Kidney tubule cell (primary cell): Measurements from ENCODE around the gene RAB43.

ENCODE experiments used
- DNase-seq: peaks from one replicate; pipeline ENCODE4 v3.0.0-alpha.2; 2018; ENCODE audit warnings: low spot score

The RAB43 gene

DNA sequence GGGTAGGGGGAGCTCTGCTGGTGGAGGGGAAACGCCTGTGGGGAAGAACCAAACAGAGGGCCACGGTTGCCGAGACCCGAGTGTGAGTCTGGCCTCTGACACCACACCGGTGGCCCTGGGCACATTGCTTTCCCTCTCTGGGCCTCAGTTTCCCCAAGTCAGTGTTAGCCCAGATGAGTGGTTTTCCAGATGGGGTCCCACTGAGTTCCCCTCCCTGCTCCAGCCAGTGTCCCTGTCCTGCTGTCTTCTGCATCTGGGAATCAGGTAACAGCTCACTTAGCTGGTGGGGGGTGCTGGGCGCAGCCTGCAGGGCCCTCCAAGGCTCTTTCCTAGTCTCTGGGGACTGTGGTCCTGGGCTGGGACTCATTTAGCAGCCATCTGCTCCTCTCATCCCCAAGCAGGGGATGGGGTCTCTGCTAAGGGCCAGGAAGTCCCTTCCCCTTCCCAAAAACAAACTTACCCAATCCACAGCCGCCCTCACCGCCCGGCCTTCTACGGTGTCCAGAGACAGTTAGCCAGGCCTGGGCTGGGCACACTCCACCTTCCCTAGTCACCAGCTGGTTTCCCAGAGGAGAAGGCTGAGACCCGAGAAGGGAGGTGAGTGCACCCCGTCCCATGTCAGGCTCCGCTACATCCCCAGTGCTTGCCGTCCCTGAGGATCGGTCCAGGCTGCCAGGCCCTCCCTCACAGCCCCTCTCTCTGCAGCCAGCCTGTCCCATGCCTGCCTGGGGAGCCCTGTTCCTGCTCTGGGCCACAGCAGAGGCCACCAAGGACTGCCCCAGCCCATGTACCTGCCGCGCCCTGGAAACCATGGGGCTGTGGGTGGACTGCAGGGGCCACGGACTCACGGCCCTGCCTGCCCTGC is 60.3 kb downstream of the RAB43 start:
- DNase-seq, result no peak

DNA sequence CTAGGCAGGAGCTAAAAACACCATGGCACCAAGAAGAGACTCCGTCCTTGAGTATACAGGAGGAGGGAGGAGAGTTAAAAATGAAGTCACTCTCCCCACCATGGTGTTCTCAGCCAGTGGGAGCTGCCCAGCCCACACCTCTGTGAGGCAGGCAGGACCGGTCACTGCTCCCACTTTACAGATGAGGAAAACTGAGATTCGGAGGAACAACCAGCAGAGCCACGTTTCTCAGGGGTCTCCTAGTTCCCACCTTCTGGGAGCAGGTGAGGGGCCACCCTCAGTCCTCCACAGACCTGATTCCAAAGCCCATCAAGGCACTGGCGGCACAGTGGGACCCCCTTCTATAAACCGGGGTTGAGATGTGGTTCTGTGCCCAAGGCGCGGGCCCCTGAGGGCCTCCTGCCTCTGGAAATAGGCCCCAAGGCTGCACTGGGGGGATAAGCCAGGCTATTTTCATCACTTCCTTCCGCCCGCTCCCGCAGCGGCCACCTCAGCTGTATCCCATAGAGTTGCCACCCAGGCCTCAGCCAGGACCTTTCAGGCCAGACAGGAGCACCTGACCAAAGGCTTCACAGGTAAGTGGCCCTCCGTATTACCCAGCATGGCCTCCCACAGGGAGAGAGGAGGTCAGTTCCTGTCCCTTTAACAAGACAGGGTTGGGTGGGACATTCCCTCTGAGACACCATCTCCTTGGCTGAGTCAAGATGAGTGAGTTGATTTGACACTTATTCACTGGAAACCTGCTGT is 61.2 kb downstream of the RAB43 start, which contains the start of gene GP9:
TSS of gene GP9 (plus strand) at position 504 of the 747 bp plus-strand sequence. CDS start 961 bp downstream, outside the sequence.
- no peak for DNase-seq

- DNase-seq, result no peak
Observed at GRCh38 chr3:129059311-129059958, 62.2 kb downstream of the RAB43 start.

GRCh38 chr3:129058441-129059200 is 63.0 kb downstream of the RAB43 start:
- DNase-seq, result no peak

DNA sequence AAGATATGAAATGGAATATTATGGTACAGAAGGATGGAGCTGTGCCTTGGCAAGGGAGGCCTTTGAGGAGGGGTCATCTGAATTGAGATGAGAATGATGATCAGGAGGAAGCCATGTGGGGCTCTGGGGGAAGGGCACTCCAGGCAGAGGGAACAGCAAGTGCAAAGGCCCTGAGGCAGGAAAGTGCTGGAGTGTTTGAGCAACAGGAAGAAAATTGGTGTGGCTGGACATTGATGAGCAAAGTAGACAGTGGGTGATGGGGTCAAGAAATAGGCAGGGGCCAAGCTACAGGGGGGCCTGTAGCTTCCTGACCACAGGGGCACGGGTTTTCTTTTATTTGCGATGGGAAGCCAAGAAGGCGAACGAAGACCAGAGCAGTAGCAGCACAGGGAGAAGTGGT is 64.4 kb downstream of the RAB43 start:
- no peak for DNase-seq

GRCh38 chr3:129056451-129057173 is 65.0 kb downstream of the RAB43 start:
- DNase-seq, result no peak

GRCh38 chr3:129054605-129055104 is 66.9 kb downstream of the RAB43 start:
- no peak for DNase-seq

DNA sequence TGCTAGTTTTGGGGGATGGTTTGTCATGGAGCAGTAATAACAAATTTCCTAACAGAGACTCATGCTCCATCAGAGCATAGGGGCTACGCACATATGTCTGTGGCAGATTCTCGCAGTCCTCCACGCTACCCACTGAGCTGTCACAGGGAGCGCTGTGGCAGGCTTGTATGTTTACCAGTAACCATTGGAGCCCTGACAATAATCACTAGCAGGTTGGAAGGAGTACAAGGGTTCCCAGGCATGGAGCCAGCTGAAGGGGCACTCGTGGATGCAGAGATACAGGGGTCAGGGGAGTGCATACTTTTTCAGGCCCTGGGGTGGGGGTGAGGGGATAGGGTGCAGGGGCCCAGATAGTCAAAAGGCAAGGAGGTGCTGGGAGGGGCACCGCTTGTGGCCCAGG is 68.9 kb downstream of the RAB43 start:
- no peak for DNase-seq

DNA sequence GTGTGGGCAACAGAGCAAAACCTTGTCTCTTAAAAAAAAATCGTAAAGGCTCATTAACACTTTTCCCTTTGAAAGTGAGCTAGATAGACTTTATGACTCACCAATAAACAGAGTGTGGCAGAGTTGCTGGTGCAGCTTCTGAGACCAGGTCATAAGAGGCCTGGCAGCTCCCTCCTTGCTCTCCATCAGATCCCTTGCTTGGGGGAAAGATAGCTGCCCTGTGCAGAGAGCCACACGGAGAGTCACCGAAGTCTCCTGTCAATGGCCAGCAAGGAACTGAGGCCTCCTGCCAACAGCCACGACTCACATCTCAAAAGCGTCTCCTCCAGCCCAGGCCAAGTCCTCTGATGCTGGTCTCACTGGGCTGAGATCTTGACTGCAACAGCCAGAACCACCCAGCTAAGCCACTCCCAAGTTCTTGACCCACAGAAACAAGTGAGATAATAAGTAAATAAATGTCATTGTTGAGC is 69.7 kb downstream of the RAB43 start:
- DNase-seq, result peak; percentile 69

- DNase-seq, result no peak
Observed at GRCh38 chr3:129050556-129051295, 70.9 kb downstream of the RAB43 start.

DNA sequence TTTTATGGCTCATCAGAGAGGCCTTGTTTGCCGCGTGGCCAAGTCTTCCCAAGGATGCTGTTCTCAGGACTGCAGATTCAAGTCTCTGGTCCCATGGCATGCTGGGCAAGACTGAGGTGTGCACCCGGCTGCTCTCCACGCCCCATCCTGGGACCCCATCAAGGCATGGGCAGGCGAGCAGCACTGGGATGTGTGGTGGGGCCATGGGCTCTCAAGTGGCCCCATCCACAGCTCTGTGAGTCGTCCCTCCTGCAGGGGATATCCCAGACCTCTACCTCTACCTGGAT is 74.1 kb downstream of the RAB43 start:
- no peak for DNase-seq

DNA sequence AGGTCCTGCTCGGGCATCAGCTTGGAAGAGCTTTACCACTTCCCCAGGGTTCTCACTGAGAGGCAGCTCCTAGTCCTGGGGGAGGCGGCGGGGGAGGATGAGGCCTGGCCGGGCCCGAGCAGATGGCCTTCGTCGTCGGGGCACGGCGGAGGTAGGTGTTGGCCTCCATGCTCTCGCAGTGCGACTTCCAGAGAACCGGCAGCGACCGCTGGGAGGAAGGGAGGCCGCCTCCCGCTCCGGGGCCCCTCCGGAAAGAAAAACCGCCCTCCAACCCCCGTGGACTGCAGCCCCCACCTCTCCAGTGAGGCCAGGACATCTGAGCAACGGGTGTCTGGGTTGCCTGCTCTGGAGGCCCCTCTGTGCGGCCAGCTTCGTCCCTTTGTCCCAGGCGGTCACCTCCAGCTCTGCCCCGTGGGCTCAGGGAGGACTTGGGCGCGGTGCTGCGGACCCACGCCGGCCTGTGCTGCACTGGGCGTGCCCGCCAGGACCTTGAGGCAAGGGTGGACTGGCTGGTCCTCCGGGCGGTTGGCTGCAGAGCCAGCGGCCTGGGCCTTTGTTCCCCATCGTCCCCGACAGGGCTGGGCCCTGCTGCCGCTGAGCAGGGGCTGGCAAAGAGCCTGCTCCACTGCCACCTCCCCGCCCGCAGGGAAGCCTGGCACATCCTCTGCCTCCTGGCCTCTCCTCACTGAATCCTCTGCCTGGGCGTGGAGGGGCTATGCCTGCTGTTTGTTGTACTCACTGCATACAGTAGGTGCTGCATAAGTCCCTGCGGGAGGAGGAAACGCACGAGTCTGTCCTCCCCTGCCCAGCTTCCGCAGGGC is 74.7 kb downstream of the RAB43 start:
- DNase-seq, result no peak

DNA sequence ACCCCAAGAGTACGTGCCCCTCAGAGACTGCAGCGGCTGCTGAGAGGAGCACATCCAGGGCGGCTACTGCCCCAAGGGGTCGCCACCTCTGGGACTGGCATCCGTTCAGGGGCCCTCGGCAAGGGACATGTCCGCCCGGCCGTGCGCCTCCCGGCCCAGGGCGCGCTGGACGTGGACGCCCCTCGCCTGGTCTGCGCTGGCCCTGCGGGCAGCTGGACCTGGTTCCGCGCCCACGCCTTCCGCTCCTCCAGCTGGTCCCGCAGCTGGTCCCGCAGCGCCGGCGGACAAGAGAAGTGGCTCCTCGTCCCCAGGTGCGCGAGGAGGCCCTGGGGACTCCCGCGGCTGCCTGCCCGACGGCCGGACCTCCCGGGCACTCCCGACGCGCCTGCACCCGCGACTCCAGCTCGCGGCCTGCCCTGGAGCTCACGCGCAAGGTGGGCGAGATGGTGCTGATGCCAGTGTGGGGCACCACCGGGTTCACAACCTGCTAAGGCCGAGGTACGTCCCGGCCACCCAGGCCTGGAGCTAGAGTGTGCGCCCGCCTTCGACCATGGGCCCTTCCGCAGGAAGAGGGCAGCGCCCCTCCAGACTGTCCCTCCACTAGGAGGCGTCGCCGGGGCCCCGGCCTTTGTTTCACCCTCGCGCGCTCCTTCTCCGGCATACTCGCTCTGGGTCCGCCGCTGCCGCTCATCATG is 75.4 kb downstream of the RAB43 start:
- no peak for DNase-seq

DNA sequence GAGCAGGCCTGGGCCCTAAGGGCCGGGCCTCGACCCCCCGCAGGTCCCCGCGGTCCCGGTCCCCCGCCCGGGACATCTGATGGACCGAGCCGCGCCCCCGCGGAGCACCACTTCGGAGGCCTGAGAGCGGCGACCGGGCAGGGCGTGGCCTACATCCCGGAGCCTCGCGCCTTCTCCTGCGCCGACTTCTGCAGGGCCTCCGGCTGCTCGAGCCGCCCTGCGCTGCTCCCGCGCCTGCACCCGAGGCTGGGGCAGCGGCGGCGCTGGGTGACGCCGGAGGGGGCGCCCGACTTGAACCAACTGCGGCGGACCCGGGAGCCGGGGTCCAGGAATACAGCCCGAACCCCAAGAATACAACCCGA is 75.9 kb downstream of the RAB43 start:
- DNase-seq, result no peak

DNA sequence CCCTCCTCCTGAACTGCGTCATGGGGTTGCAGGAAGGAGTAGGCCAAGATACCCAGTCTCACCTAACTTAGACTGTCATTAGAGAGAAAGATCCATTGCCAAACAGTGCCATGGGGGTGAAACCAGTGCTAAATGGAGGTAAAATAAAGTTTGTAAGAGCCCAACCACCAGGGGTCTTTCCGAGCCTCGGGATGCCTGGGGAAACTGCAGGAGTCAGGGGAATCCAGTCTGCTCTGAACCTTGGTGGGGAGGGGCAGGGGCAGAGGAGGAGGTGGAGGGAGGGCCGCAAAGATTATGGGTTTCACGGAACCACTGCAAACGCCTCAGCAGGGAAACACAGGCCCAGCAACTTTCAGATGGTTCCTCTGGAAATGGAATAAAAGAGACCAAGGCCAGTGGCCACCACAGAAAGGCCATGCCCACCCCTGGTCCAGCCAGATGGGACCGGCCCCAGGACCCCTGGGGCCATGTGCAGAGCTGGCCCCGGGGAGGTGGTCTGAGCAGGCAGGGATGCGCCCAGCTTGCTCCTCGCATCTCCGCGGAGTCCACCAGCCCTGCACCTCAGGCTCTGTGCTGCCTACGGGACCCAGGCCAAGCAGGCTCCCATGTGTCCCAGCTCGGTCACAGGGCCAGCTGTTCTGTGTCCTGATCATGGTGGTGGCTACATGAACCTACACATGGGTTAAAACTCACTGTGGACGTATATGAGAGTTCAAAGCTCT is 80.9 kb downstream of the RAB43 start:
- no peak for DNase-seq

GRCh38 chr3:129040039-129040336 is 81.6 kb downstream of the RAB43 start:
- DNase-seq, result no peak

- peak; percentile 6 for DNase-seq
Observed at GRCh38 chr3:129039271-129040038, 82.1 kb downstream of the RAB43 start.
